Lung (tissue), 12 donors: ENCODE results near the gene MT4. TPM values are rescaled to one million over a fixed set of nuclear protein-coding genes. Genes with fewer than 3 reads are reported as not detected.
A peak's percentile ranks its signal among the peaks of the same experiment; 100 is the strongest.

Experiments
- ATAC-seq: fragments of 200-7000 bp; cut with Tn5 transposase; one replicate; pipeline ENCODE4 v1.9.1; 2020; ENCODE audit warnings: moderate number of reproducible peaks; ENCODE audit not compliant: insufficient read depth, low FRiP score
- DNase-seq, 3 donors: peaks; one replicate each; pipeline ENCODE4 v3.0.0-alpha.2; 2013 to 2017
- H3K27ac ChIP-seq, 2 donors: one replicate each; pipeline ENCODE4 v1.5.1; 2013; ENCODE audit warnings: mild to moderate bottlenecking in 2 of 2, moderate library complexity in 2 of 2, control low read depth in 1 of 2, inconsistent platforms in 1 of 2, low read depth in 1 of 2, low read length in 1 of 2
- H3K27me3 ChIP-seq, 3 donors: one replicate each; pipeline ENCODE4 v1.5.1; 2013; ENCODE audit warnings: low read length in 2 of 3; ENCODE audit not compliant: control insufficient read depth in 3 of 3, insufficient read depth in 3 of 3
- H3K36me3 ChIP-seq, 4 donors: one replicate each; pipeline ENCODE4 v1.5.1; 2013; ENCODE audit warnings: low read length in 4 of 4, mild to moderate bottlenecking in 1 of 4, moderate library complexity in 1 of 4; ENCODE audit not compliant: control insufficient read depth in 4 of 4, insufficient read depth in 4 of 4
- H3K4me1 ChIP-seq, 5 donors: one replicate each; pipeline ENCODE4 v1.5.1; 2013; ENCODE audit warnings: low read length in 5 of 5, mild to moderate bottlenecking in 2 of 5, moderate library complexity in 1 of 5; ENCODE audit not compliant: control insufficient read depth in 5 of 5, insufficient read depth in 5 of 5
- H3K4me3 ChIP-seq: one replicate; pipeline ENCODE4 v1.5.1; 2013; ENCODE audit warnings: mild to moderate bottlenecking, control low read depth, moderate library complexity
- H3K9ac ChIP-seq, 2 donors: one replicate each; pipeline ENCODE4 v1.5.1; 2013; ENCODE audit warnings: low read length in 2 of 2, control low read depth in 1 of 2; ENCODE audit not compliant: insufficient read depth in 1 of 2
- H3K9me3 ChIP-seq, 4 donors: one replicate each; pipeline ENCODE4 v1.5.1; 2013; ENCODE audit warnings: low read length in 3 of 4, mild to moderate bottlenecking in 1 of 4, moderate library complexity in 1 of 4; ENCODE audit not compliant: control insufficient read depth in 4 of 4, insufficient read depth in 3 of 4
- WGBS, 2 donors: extraction: QIAGEN DNeasy Blood & Tissue Kit; methylation state at CpG; one replicate each; pipeline ENCODE4 v1.1.7; 2013; 5-methylcytosine and 5-hydroxymethylcytosine counted together
- polyA plus RNA-seq, 2 donors: library from polyadenylated mRNA; stranded (reverse); fragments of 200-250 nt; gene quantifications; one replicate each; pipeline ENCODE4 v1.2.1, GENCODE V29; 2013
- total RNA-seq, 2 donors: library from RNA; depleted of rRNA in 1 of 2; stranded (reverse); fragments of >200 nt in 1 of 2; gene quantifications; one replicate each; pipeline ENCODE4 v1.2.1, GENCODE V29; 2014 to 2021
- TF ChIP-seq, protein P1 (sequence below): IDR thresholded peaks from 2 replicates; pipeline ENCODE4 v1.5.1; 2012; ENCODE audit warnings: mild to moderate bottlenecking; ENCODE audit errors: control extremely low read depth, extremely low read depth
- donor health status: control.
- donor health status: control.
- donor health status: Bipolar disorder and iron deficiency.
- donor health status: healthy.
- donor health status: DM: yes; HTN: yes; CAD: no.

The MT4 gene
- total and polyA plus RNA-seq, 4 donors = not detected

DNA sequence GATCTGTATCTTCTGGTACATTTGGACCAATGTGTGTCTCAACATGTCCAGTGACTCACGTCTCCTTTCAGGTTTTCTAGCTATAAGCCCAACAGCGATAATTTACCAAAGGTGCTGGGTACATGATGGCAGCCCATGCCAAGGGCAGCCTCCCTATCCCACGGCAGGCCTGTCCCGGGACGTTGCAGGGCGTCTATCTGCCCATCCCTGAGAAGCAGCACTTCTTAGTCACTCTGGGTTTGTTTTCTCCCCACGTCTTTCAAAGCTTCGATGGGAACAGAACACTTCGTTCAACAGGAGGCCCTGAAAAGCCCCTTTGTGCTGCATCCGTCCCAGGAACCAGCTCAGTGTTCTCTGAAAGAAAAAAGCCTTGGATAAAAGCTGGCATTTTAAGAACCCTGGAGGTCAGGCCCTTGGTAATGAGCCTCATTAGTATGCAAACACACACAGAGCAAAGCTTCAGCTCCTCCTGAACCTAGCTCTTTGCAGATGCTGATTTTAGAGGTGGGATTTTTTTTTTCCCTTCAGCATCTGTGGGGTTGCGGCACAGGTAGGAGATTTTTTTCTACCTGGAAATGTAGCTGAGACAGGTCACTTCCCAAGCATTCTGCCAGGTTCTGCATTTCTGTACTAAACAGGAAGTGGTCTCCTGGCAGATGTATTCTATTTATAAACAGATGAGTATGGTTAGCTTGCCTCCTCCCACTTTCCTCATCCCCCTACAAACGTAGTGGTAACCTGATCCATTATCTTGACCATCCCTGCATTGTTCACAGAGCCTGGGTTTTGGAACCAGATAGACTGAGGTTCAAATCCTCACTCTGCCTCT is 17.5 kb upstream of the MT4 start:
- ATAC-seq (no peak), DNase-seq (peak in 2 of 3 donors; percentile 12 to 53)
- Histone ChIP-seq H3K27me3 (peaks cover 0 to 3% (median 0%) of the 10 kb centered on the region in 3 donors), H3K27ac (no peak overlapping the region), H3K4me3 (no peak overlapping the region), H3K36me3 (no peaks in the 10 kb centered on the region), H3K4me1 (peaks cover 0 to 8% (median 6%) of the 10 kb centered on the region in 5 donors), H3K9me3 (no peaks in the 10 kb centered on the region), H3K9ac (no peak overlapping the region)
- WGBS, 2 donors = 41 to 59% methylated on average over 12 of the region's 12 CpGs
- TF ChIP-seq, protein P1, sequence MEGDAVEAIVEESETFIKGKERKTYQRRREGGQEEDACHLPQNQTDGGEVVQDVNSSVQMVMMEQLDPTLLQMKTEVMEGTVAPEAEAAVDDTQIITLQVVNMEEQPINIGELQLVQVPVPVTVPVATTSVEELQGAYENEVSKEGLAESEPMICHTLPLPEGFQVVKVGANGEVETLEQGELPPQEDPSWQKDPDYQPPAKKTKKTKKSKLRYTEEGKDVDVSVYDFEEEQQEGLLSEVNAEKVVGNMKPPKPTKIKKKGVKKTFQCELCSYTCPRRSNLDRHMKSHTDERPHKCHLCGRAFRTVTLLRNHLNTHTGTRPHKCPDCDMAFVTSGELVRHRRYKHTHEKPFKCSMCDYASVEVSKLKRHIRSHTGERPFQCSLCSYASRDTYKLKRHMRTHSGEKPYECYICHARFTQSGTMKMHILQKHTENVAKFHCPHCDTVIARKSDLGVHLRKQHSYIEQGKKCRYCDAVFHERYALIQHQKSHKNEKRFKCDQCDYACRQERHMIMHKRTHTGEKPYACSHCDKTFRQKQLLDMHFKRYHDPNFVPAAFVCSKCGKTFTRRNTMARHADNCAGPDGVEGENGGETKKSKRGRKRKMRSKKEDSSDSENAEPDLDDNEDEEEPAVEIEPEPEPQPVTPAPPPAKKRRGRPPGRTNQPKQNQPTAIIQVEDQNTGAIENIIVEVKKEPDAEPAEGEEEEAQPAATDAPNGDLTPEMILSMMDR = no peak

DNA sequence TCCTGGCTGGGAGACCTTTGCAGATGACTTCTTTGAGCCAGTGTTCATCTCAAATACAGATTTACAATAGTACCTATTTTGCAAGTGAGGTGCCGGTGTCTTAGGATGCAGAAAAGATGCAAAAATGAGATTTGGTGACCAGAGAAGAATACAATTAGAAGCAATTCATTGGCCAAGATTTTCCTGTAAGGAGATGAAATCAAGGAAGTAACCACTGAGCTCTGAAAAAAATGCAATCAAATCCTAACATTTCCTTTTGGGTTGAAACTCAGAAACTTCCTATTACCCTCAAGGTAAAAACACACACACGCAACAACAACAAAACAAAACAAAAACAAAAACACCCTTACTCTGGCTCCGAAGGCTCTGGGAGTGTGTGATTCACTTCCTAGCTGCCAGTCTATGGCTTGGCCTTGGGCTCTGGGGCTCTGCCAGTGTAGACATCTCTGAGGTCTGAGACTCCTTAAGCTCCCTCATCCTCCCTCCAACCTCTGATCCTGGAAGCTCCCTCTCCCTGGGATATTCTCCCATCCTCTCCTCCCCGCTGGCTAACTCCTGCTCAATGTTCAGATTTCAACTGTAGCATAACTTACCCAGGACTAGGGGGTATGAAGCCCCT is 16.8 kb upstream of the MT4 start:
- no peak for ATAC-seq
- H3K36me3 ChIP-seq = no peaks in the 10 kb centered on the region
- H3K4me1 ChIP-seq = peaks cover 0 to 9% (median 7%) of the 10 kb centered on the region in 5 donors
- no peak overlapping the region for H3K4me3 ChIP-seq
- H3K9me3 ChIP-seq = no peaks in the 10 kb centered on the region
- H3K27me3 ChIP-seq = peaks cover 0 to 3% (median 0%) of the 10 kb centered on the region in 3 donors
- H3K27ac ChIP-seq = no peak overlapping the region
- TF ChIP-seq, protein P1 = no peak
- no peak overlapping the region for H3K9ac ChIP-seq
- DNase-seq = no peak
- WGBS, 2 donors = 76% methylated on average over 4 of the region's 4 CpGs

DNA sequence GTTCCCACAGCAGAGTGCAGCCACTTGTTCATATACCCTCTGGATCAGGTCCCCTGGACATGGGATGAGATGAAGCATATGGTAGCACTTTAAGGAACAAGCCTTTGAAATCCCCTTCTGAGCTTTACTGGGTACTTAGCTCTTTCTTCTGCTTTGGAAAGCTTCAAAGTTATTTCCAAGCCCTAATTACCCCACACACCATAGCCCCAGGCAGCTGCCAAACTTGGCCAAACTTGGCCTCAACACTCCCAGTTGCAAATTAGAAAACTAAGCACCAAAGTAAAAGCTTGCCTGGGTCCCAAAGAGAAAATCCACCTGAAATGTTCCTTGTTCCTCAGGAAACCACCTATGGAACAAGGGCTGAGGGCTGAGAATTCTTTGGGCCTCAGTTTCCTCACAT is 15.7 kb upstream of the MT4 start:
- Histone ChIP-seq H3K4me3 (no peak overlapping the region), H3K27me3 (no peaks in the 10 kb centered on the region), H3K4me1 (peaks cover 0 to 9% (median 7%) of the 10 kb centered on the region in 5 donors), H3K27ac (no peak overlapping the region), H3K36me3 (no peaks in the 10 kb centered on the region), H3K9me3 (no peaks in the 10 kb centered on the region), H3K9ac (no peak overlapping the region)
- TF ChIP-seq, protein P1 = no peak
- ATAC-seq (no peak), DNase-seq (no peak)
